OCI-M2 (cell line): ENCODE results near the gene ATP2B2.

Source experiments
- DNase-seq: peaks from one replicate; lab custom pipeline; 2025; ENCODE audit not compliant: unreplicated experiment; lab: John Stamatoyannopoulos, UW

The ATP2B2 gene

GRCh38 chr3:10511809-10512494 is 6.6 kb upstream of the ATP2B2 start:
- no peak for DNase-seq

GRCh38 chr3:10510743-10511432 is 5.5 kb upstream of the ATP2B2 start:
- no peak for DNase-seq

- DNase-seq = no peak
These were observed 4.8 kb upstream of the ATP2B2 start for GRCh38 chr3:10510086-10510742.

GRCh38 chr3:10509325-10509724 is 3.9 kb upstream of the ATP2B2 start:
- no peak for DNase-seq

GRCh38 chr3:10508619-10509260 is 3.4 kb upstream of the ATP2B2 start:
- no peak for DNase-seq

GRCh38 chr3:10508235-10508618 is 2.8 kb upstream of the ATP2B2 start:
- no peak for DNase-seq

- DNase-seq = no peak
These were observed 1.9 kb upstream of the ATP2B2 start for GRCh38 chr3:10507331-10507730.

GRCh38 chr3:10506696-10507095 is 1.3 kb upstream of the ATP2B2 start:
- DNase-seq = no peak

- DNase-seq = no peak
These were observed 602 bp upstream of the ATP2B2 start for GRCh38 chr3:10505791-10506585.

- no peak for DNase-seq
These were observed 976 bp downstream of the ATP2B2 start for GRCh38 chr3:10504171-10505049.

- DNase-seq = no peak
These were observed 2.1 kb downstream of the ATP2B2 start for GRCh38 chr3:10503217-10503796.

GRCh38 chr3:10502185-10502880 is 3.1 kb downstream of the ATP2B2 start:
- no peak for DNase-seq

GRCh38 chr3:10501664-10502052 is 3.7 kb downstream of the ATP2B2 start:
- DNase-seq = no peak

GRCh38 chr3:10500717-10501663 is 4.4 kb downstream of the ATP2B2 start:
- no peak for DNase-seq

- no peak for DNase-seq
These were observed 7.1 kb downstream of the ATP2B2 start for GRCh38 chr3:10498271-10498670.

GRCh38 chr3:10497439-10497838 is 7.9 kb downstream of the ATP2B2 start:
- DNase-seq = no peak

- no peak for DNase-seq
These were observed 9.1 kb downstream of the ATP2B2 start for GRCh38 chr3:10496121-10496863.
